Measurements from ENCODE around the gene SLC17A2.

GRCh38 chr6:25943887-25944286, 13.4 kb upstream of the SLC17A2 start:
- no peak for TF ChIP-seq POLR2AphosphoS5 (IDR thresholded peaks at IDR 0.05)
- TF ChIP-seq, protein P1, sequence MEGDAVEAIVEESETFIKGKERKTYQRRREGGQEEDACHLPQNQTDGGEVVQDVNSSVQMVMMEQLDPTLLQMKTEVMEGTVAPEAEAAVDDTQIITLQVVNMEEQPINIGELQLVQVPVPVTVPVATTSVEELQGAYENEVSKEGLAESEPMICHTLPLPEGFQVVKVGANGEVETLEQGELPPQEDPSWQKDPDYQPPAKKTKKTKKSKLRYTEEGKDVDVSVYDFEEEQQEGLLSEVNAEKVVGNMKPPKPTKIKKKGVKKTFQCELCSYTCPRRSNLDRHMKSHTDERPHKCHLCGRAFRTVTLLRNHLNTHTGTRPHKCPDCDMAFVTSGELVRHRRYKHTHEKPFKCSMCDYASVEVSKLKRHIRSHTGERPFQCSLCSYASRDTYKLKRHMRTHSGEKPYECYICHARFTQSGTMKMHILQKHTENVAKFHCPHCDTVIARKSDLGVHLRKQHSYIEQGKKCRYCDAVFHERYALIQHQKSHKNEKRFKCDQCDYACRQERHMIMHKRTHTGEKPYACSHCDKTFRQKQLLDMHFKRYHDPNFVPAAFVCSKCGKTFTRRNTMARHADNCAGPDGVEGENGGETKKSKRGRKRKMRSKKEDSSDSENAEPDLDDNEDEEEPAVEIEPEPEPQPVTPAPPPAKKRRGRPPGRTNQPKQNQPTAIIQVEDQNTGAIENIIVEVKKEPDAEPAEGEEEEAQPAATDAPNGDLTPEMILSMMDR (IDR thresholded peaks at IDR 0.05): no peak

Data from esophagus muscularis mucosa (tissue), 3 donors.